Measurements from ENCODE around the gene UBA7. TPM values are rescaled to one million over a fixed set of nuclear protein-coding genes. Genes with fewer than 3 reads are reported as not detected.

UBA7 gene
- total RNA-seq, 1 experiment from 2014 or later, result 5.1 TPM

Other genes with a start within 250 kb of the UBA7 start
- 59.1 and 64.5 TPM in 2 replicates for gene APEH, start 139.6 kb downstream of the UBA7 start, total RNA-seq (2014; rRNA removed; shearing (Covaris generic))
- gene MST1, start 124.5 kb downstream of the UBA7 start, total RNA-seq (2014; rRNA removed; shearing (Covaris generic)), result 0.63 and 3.2 TPM in 2 replicates
- gene RNF123, start 124.4 kb downstream of the UBA7 start, total RNA-seq (2014; rRNA removed; shearing (Covaris generic)), result 16.6 and 17.1 TPM in 2 replicates
- gene AMIGO3, start 94.3 kb downstream of the UBA7 start, total RNA-seq (2014; rRNA removed; shearing (Covaris generic)), result 0.63 and 1.6 TPM in 2 replicates
- 30.8 and 42.0 TPM in 2 replicates for gene GMPPB, start 90.0 kb downstream of the UBA7 start, total RNA-seq (2014; rRNA removed; shearing (Covaris generic))
- 12.6 and 17.7 TPM in 2 replicates for gene IP6K1, start 27.4 kb downstream of the UBA7 start, total RNA-seq (2014; rRNA removed; shearing (Covaris generic))
- not detected in 2 replicates for gene CDHR4, start 14.1 kb downstream of the UBA7 start, total RNA-seq (2014; rRNA removed; shearing (Covaris generic))
- gene INKA1, start 10.7 kb downstream of the UBA7 start, total RNA-seq (2014; rRNA removed; shearing (Covaris generic)), result not detected in 2 replicates
- 6.6 and 10.4 TPM in 2 replicates for gene TRAIP, start 42.6 kb upstream of the UBA7 start, total RNA-seq (2014; rRNA removed; shearing (Covaris generic))
- 0.34 TPM in 1 of 2 replicates, not detected in the other for gene CAMKV, start 56.0 kb upstream of the UBA7 start, total RNA-seq (2014; rRNA removed; shearing (Covaris generic))
- not detected in 2 replicates for gene MST1R, start 89.9 kb upstream of the UBA7 start, total RNA-seq (2014; rRNA removed; shearing (Covaris generic))
- gene MON1A, start 115.9 kb upstream of the UBA7 start, total RNA-seq (2014; rRNA removed; shearing (Covaris generic)), result 7.9 and 14.1 TPM in 2 replicates
- gene RBM6, start 126.2 kb upstream of the UBA7 start, total RNA-seq (2014; rRNA removed; shearing (Covaris generic)), result 41.7 and 68.2 TPM in 2 replicates